CD4-positive, alpha-beta T cell (primary cell): ENCODE data around the gene SUFU. TPM values are rescaled to one million over a fixed set of nuclear protein-coding genes. Genes with fewer than 3 reads are reported as not detected.

Experiments
- ATAC-seq: fragments of 200-7000 bp; cut with Tn5 transposase; one replicate; pipeline ENCODE4 v1.10.0; 2022; ENCODE audit warnings: mild to moderate bottlenecking; ENCODE audit not compliant: poor library complexity
- CTCF ChIA-PET: fragments of 350-600 bp; sonication (Branson Sonifier 250); formaldehyde crosslinking; loops from one replicate; lab custom pipeline; 2021; ENCODE audit warnings: antibody characterized with exemption, inconsistent platforms; lab: Charles Lee
- POLR2A ChIA-PET: fragments of 350-600 bp; sonication (Branson Sonifier 250); formaldehyde crosslinking; loops from one replicate; lab custom pipeline; 2021; ENCODE audit warnings: antibody characterized with exemption, inconsistent platforms; lab: Charles Lee
- DNase-seq, 14 experiments: peaks; one replicate each; pipeline ENCODE4 v3.0.0-alpha.2; 2013 to 2020; ENCODE audit warnings: mixed read lengths in 2 of 14
- H3K27ac ChIP-seq, 2 donors: one replicate each; pipeline versions ENCODE4 v1.5.1 to v1.7.0; 2013; ENCODE audit warnings: low read length in 2 of 2, low read depth in 1 of 2, mild to moderate bottlenecking in 1 of 2
- H3K27me3 ChIP-seq, 2 experiments: 1 replicate in 1 of 2; 2 replicates in 1 of 2; pipeline versions ENCODE4 v1.6.1 to v1.7.0; 2013; ENCODE audit warnings: low read length in 2 of 2, control low read depth in 1 of 2, mild to moderate bottlenecking in 1 of 2, moderate library complexity in 1 of 2; ENCODE audit not compliant: insufficient read depth in 2 of 2, control insufficient read depth in 1 of 2
- H3K36me3 ChIP-seq: one replicate; pipeline ENCODE4 v1.6.1; 2013; ENCODE audit warnings: low read length, control low read depth; ENCODE audit not compliant: insufficient read depth
- H3K4me1 ChIP-seq: one replicate; pipeline ENCODE4 v1.6.1; 2013; ENCODE audit warnings: low read length, control low read depth; ENCODE audit not compliant: insufficient read depth
- H3K4me3 ChIP-seq: one replicate; pipeline ENCODE4 v1.5.1; 2013; ENCODE audit warnings: mild to moderate bottlenecking, low read length, moderate library complexity
- H3K9me3 ChIP-seq, 2 experiments: 1 replicate in 1 of 2; 2 replicates in 1 of 2; pipeline versions ENCODE4 v1.6.1 to v1.7.0; 2013; ENCODE audit warnings: low read length in 2 of 2, mild to moderate bottlenecking in 2 of 2, control low read depth in 1 of 2, moderate library complexity in 1 of 2; ENCODE audit not compliant: control insufficient read depth in 1 of 2, insufficient read depth in 1 of 2
- H3K27ac Mint-ChIP-seq: one replicate; pipeline ENCODE4 v1.8.0; 2020; ENCODE audit warnings: mixed read lengths
- H3K27me3 Mint-ChIP-seq: one replicate; pipeline ENCODE4 v1.8.0; 2021; ENCODE audit warnings: mixed read lengths
- H3K36me3 Mint-ChIP-seq: one replicate; pipeline ENCODE4 v1.8.0; 2021; ENCODE audit warnings: low read depth, mixed read lengths
- H3K4me1 Mint-ChIP-seq: one replicate; pipeline ENCODE4 v1.8.0; 2021; ENCODE audit warnings: low read depth, mixed read lengths
- H3K4me3 Mint-ChIP-seq: one replicate; pipeline ENCODE4 v1.8.0; 2020; ENCODE audit warnings: mild to moderate bottlenecking, mixed read lengths
- H3K9me3 Mint-ChIP-seq: one replicate; pipeline ENCODE4 v1.8.0; 2020; ENCODE audit warnings: mixed read lengths
- intact Hi-C, 2 experiments: fragments of 100-400 bp; cut with DNase I in 1 of 2; cut with micrococcal nuclease in 1 of 2; formaldehyde crosslinking; loops; one replicate each; pipeline versions ENCODE4 v1.15.1 to v1.9.0; 2023 to 2025; cut with DNase I, micrococcal nuclease
- total RNA-seq, 174 experiments: library from RNA in 2 of 174; stranded (reverse) in 2 of 174; gene quantifications; one replicate each; pipeline ENCODE4 v1.2.3 and lab custom pipeline; 2021 to 2026
- TF ChIP-seq, protein P1 (sequence below): fragments of 200-600 bp; IDR thresholded peaks from one replicate; pipeline ENCODE4 v1.8.0; 2022; ENCODE audit warnings: antibody characterized with exemption, mild to moderate bottlenecking

Gene SUFU
- total RNA-seq, 2 experiments from 2014 or later = 6.7 to 7.3 TPM

DNA sequence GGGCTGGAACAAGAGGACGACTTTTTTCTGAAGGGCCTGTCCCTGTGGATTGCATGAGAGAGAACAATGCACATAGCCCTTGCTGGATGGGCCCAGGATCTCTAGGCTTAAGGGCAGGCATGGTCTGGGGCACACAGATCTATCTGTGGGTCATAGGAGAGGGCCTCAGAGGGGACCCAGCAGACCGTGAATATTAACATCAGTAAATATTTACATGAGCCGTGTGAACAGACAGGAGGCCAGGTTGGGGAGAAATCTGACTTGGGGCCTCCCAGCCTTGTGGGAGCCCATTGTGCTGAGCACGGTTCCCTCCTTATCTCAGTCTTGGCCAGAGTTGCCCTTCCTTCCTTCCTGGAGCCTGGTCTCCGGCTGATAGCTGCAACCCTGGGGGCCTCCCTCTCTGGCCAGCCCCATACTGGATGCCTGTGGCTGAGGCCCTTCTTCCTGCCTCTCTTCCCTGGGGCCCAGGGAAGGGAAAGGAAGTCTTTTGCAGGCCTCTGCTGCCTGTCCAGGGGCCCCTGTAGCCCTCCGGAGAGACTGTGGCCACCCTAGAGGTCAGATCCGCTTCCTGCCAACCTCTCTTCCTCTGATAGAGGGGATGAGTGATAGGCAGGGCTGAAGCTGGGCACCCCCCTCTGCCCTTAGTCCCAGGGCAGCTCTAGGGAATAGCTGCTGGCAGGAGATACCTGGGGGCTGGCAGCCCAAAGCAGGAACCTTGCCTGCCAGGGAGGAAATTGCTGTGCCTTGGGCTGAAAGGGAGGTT, 96.0 kb downstream of the SUFU start:
- Histone ChIP-seq H3K4me3 (no peak overlapping the region), H3K9me3 (no peaks in the 10 kb centered on the region), H3K27ac (no peak overlapping the region), H3K36me3 (peaks cover 80% of the 10 kb centered on the region), H3K27me3 (no peaks in the 10 kb centered on the region), H3K4me1 (no peaks in the 10 kb centered on the region)
- peaks cover 80% of the 10 kb centered on the region for H3K36me3 Mint-ChIP-seq
- H3K27ac Mint-ChIP-seq = no peak overlapping the region
- H3K27me3 Mint-ChIP-seq = no peaks in the 10 kb centered on the region
- ATAC-seq (no peak), DNase-seq (no peak)
- CTCF ChIA-PET = interaction anchor here (0.6 kb wide), 1 partner anchor 146 kb away, joined by 3 read pairs; no protein-coding TSS in a partner anchor
- POLR2A ChIA-PET = no interaction called here
- H3K9me3 Mint-ChIP-seq = no peaks in the 10 kb centered on the region
- peaks cover 5% of the 10 kb centered on the region for H3K4me1 Mint-ChIP-seq
- intact Hi-C loops = loop anchor here in 1 of 2 experiments (10.0 kb wide), 1 partner anchor 635 kb away; no protein-coding TSS in a partner anchor
- no peak overlapping the region for H3K4me3 Mint-ChIP-seq
- TF ChIP-seq, protein P1, sequence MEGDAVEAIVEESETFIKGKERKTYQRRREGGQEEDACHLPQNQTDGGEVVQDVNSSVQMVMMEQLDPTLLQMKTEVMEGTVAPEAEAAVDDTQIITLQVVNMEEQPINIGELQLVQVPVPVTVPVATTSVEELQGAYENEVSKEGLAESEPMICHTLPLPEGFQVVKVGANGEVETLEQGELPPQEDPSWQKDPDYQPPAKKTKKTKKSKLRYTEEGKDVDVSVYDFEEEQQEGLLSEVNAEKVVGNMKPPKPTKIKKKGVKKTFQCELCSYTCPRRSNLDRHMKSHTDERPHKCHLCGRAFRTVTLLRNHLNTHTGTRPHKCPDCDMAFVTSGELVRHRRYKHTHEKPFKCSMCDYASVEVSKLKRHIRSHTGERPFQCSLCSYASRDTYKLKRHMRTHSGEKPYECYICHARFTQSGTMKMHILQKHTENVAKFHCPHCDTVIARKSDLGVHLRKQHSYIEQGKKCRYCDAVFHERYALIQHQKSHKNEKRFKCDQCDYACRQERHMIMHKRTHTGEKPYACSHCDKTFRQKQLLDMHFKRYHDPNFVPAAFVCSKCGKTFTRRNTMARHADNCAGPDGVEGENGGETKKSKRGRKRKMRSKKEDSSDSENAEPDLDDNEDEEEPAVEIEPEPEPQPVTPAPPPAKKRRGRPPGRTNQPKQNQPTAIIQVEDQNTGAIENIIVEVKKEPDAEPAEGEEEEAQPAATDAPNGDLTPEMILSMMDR = no peak

DNA sequence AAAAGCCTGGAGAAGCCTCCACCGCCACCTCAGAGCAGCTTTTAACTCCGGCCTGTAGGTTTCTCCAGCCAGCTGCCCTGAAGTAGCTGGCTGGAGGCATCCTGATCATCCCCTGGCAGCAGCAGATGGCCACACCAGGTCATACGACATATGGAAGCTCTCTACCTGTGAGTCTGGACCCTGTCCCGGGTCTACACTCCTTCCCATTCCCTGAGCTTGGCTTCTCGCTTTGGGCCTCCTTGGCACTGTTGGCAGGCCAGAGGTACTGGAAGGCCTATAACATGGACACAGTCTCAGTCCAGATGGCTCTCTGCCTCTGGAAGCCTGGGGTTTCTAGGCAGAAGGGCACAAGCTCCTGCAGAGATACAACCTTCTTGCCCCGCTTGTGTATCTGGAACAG, 97.0 kb downstream of the SUFU start:
- Histone ChIP-seq H3K27ac (no peak overlapping the region), H3K27me3 (no peaks in the 10 kb centered on the region), H3K4me3 (no peak overlapping the region), H3K9me3 (no peaks in the 10 kb centered on the region), H3K36me3 (peaks cover 76% of the 10 kb centered on the region), H3K4me1 (no peaks in the 10 kb centered on the region)
- DNase-seq = no peak
- no peak for ATAC-seq
- Mint-ChIP-seq H3K27ac (no peak overlapping the region), H3K36me3 (peaks cover 78% of the 10 kb centered on the region), H3K9me3 (no peaks in the 10 kb centered on the region), H3K4me3 (no peak overlapping the region), H3K27me3 (no peaks in the 10 kb centered on the region), H3K4me1 (peaks cover 5% of the 10 kb centered on the region)
- POLR2A ChIA-PET = no interaction called here
- CTCF ChIA-PET = no interaction called here
- TF ChIP-seq, protein P1 = no peak
- intact Hi-C loops = no loop called here

DNA sequence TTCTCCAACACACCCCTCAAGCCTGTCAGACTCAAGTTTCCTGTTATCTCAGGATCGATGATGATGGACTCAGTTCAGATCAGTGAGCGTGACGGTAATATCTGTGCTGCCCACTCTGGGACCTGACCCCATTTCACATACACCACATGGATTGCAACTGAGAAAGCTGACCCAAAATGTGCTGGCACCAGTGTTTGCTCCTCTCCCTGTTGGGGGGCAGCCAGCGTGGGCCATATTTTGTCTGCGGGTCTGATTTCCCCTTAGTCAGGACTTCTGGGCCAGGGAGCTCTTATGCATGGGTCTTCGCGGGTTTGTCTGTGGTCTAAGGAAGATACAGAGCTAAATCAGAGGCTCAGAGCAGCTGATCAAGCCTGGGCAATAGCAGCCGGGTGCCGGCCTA, 97.9 kb downstream of the SUFU start:
- DNase-seq (no peak), ATAC-seq (no peak)
- no peak overlapping the region for H3K4me3 Mint-ChIP-seq
- H3K27ac Mint-ChIP-seq = no peak overlapping the region
- ChIA-PET POLR2A (interaction anchor here (1.0 to 1.4 kb wide), 2 partner anchors 10 to 44 kb away, joined by 3 read pairs; no protein-coding TSS in a partner anchor), CTCF (interaction anchor here (0.7 kb wide), 1 partner anchor 10 kb away, joined by 3 read pairs; no protein-coding TSS in a partner anchor)
- H3K27ac ChIP-seq = no peak overlapping the region
- peaks cover 82% of the 10 kb centered on the region for H3K36me3 Mint-ChIP-seq
- peaks cover under 1% of the 10 kb centered on the region for H3K4me1 Mint-ChIP-seq
- H3K9me3 Mint-ChIP-seq = no peaks in the 10 kb centered on the region
- H3K27me3 Mint-ChIP-seq = no peaks in the 10 kb centered on the region
- H3K4me3 ChIP-seq = no peak overlapping the region
- TF ChIP-seq, protein P1 = no peak
- H3K4me1 ChIP-seq = no peaks in the 10 kb centered on the region
- intact Hi-C loops = no loop called here
- no peaks in the 10 kb centered on the region for H3K9me3 ChIP-seq
- no peaks in the 10 kb centered on the region for H3K27me3 ChIP-seq
- peaks cover 69% of the 10 kb centered on the region for H3K36me3 ChIP-seq
